MM.1S (cell line): Measurements from ENCODE around the gene ANP32B.
A peak's percentile ranks its signal among the peaks of the same experiment; 100 is the strongest.

ENCODE experiments used
- DNase-seq: peaks from one replicate; pipeline ENCODE4 v3.0.0-alpha.2; 2015
- H2AFZ ChIP-seq: fragments of 300-600 bp; sonication (generic); 2 replicates; pipeline ENCODE4 v1.6.0; 2016; ENCODE audit warnings: antibody characterized with exemption, low read length
- H3F3A ChIP-seq: fragments of 300-600 bp; sonication (generic); 2 replicates; pipeline ENCODE4 v1.6.1; 2016; ENCODE audit warnings: mild to moderate bottlenecking, antibody characterized with exemption, low read length, moderate library complexity, mixed read lengths; ENCODE audit not compliant: insufficient read depth
- H3K27ac ChIP-seq: fragments of 300-600 bp; sonication (generic); 2 replicates; pipeline ENCODE4 v1.5.1; 2016; ENCODE audit warnings: mild to moderate bottlenecking, low read length
- H3K27me3 ChIP-seq: fragments of 300-600 bp; sonication (generic); replicated peaks from 2 replicates; pipeline ENCODE4 v1.6.0; 2016; ENCODE audit warnings: low read length; ENCODE audit not compliant: insufficient read depth
- H3K36me3 ChIP-seq: fragments of 300-600 bp; sonication (generic); replicated peaks from 2 replicates; pipeline ENCODE4 v1.6.1; 2016; ENCODE audit warnings: mild to moderate bottlenecking, low read length, mixed read lengths; ENCODE audit not compliant: insufficient read depth
- H3K4me1 ChIP-seq: fragments of 300-600 bp; sonication (generic); 2 replicates; pipeline ENCODE4 v1.6.1; 2016; ENCODE audit warnings: low read length, mixed read lengths
- H3K4me2 ChIP-seq: fragments of 300-600 bp; sonication (generic); 2 replicates; pipeline ENCODE4 v1.6.0; 2016; ENCODE audit warnings: low read depth, low read length
- H3K4me3 ChIP-seq: fragments of 300-600 bp; sonication (generic); 2 replicates; pipeline ENCODE4 v1.5.1; 2016; ENCODE audit warnings: low read length, mixed read lengths
- H3K79me2 ChIP-seq: fragments of 300-600 bp; sonication (generic); 2 replicates; pipeline ENCODE4 v1.6.1; 2016; ENCODE audit warnings: mixed run types, low read length, mixed read lengths
- H3K9ac ChIP-seq: fragments of 300-600 bp; sonication (generic); 2 replicates; pipeline ENCODE4 v1.6.1; 2016; ENCODE audit warnings: low read length, mixed read lengths
- H3K9me2 ChIP-seq: fragments of 300-600 bp; sonication (generic); replicated peaks from 2 replicates; pipeline ENCODE4 v1.6.1; 2016; ENCODE audit warnings: mild to moderate bottlenecking, low read length, mixed read lengths; ENCODE audit not compliant: insufficient read depth
- H3K9me3 ChIP-seq: fragments of 300-600 bp; sonication (generic); replicated peaks from 2 replicates; pipeline ENCODE4 v1.6.1; 2016; ENCODE audit warnings: mild to moderate bottlenecking, low read length, mixed read lengths; ENCODE audit not compliant: insufficient read depth
- H4K20me1 ChIP-seq: fragments of 300-600 bp; sonication (generic); 2 replicates; pipeline ENCODE4 v1.6.1; 2016; ENCODE audit warnings: mild to moderate bottlenecking, low read length, moderate library complexity, mixed read lengths; ENCODE audit not compliant: insufficient read depth
- CTCF ChIP-seq: fragments of 300-600 bp; sonication (generic); IDR thresholded peaks from 2 replicates; pipeline ENCODE4 v1.5.1; 2016; ENCODE audit warnings: antibody characterized with exemption, low read length, mixed read lengths
- EZH2 ChIP-seq: fragments of 300-600 bp; sonication (generic); optimal IDR thresholded peaks from 2 replicates; pipeline ENCODE3; 2017; ENCODE audit warnings: low read depth, mild to moderate bottlenecking, antibody characterized with exemption, low read length, mixed read lengths
- EZH2phosphoT487 ChIP-seq: fragments of 300-600 bp; sonication (generic); IDR thresholded peaks from 2 replicates; pipeline ENCODE4 v1.6.1; 2018; ENCODE audit warnings: antibody characterized with exemption, low read length

The ANP32B gene

GRCh38 chr9:98010445-98010844 is 27.3 kb downstream of the ANP32B start:
- H3K27ac ChIP-seq = peak overlapping the region; percentile 5; the same call in 1 of the 2 replicates
- H3K9ac ChIP-seq = no peak overlapping the region
- TF ChIP-seq CTCF (no peak), EZH2phosphoT487 (no peak), EZH2 (no peak)
- no peaks in the 10 kb centered on the region for H3K9me3 ChIP-seq
- peaks cover 9% of the 10 kb centered on the region for H3F3A ChIP-seq
- H3K4me3 ChIP-seq = no peak overlapping the region
- DNase-seq = peak; percentile 65
- peaks cover 72% of the 10 kb centered on the region for H3K79me2 ChIP-seq
- no peaks in the 10 kb centered on the region for H4K20me1 ChIP-seq
- H3K4me1 ChIP-seq = peaks cover 15% of the 10 kb centered on the region; the same call in 1 of the 2 replicates
- H3K36me3 ChIP-seq = peaks cover 28% of the 10 kb centered on the region
- H3K9me2 ChIP-seq = no peaks in the 10 kb centered on the region
- no peak overlapping the region for H2AFZ ChIP-seq
- no peak overlapping the region for H3K4me2 ChIP-seq
- no peaks in the 10 kb centered on the region for H3K27me3 ChIP-seq

GRCh38 chr9:98011122-98011521 is 28.0 kb downstream of the ANP32B start:
- H3K36me3 ChIP-seq = peaks cover 26% of the 10 kb centered on the region
- no peaks in the 10 kb centered on the region for H3K9me3 ChIP-seq
- no peak for DNase-seq
- no peaks in the 10 kb centered on the region for H3K9me2 ChIP-seq
- no peak overlapping the region for H3K4me3 ChIP-seq
- H3K9ac ChIP-seq = no peak overlapping the region
- H3F3A ChIP-seq = peaks cover 16% of the 10 kb centered on the region
- no peak overlapping the region for H3K4me2 ChIP-seq
- no peak overlapping the region for H2AFZ ChIP-seq
- TF ChIP-seq EZH2 (no peak), EZH2phosphoT487 (no peak), CTCF (no peak)
- peak overlapping the region; percentile 1; the same call in 1 of the 2 replicates for H3K27ac ChIP-seq
- H3K27me3 ChIP-seq = no peaks in the 10 kb centered on the region
- peaks cover 19% of the 10 kb centered on the region for H3K4me1 ChIP-seq
- H4K20me1 ChIP-seq = no peaks in the 10 kb centered on the region
- H3K79me2 ChIP-seq = peaks cover 65% of the 10 kb centered on the region

GRCh38 chr9:98016137-98016680 is 33.1 kb downstream of the ANP32B start:
- H3K36me3 ChIP-seq = peaks cover 23% of the 10 kb centered on the region; the same call in 1 of the 2 replicates
- H3K9me3 ChIP-seq = no peaks in the 10 kb centered on the region
- no peaks in the 10 kb centered on the region for H3K9me2 ChIP-seq
- H3K4me2 ChIP-seq = peak overlapping the region; percentile 24; the same call in 1 of the 2 replicates
- H2AFZ ChIP-seq = no peak overlapping the region
- peaks cover 16% of the 10 kb centered on the region for H3K79me2 ChIP-seq
- peak overlapping the region; percentile 12 for H3K27ac ChIP-seq
- no peak overlapping the region for H3K9ac ChIP-seq
- H3F3A ChIP-seq = peaks cover 22% of the 10 kb centered on the region
- no peaks in the 10 kb centered on the region for H4K20me1 ChIP-seq
- no peaks in the 10 kb centered on the region for H3K27me3 ChIP-seq
- no peak overlapping the region for H3K4me3 ChIP-seq
- no peak for DNase-seq
- peaks cover 25% of the 10 kb centered on the region for H3K4me1 ChIP-seq
- TF ChIP-seq EZH2 (no peak), EZH2phosphoT487 (no peak), CTCF (no peak)
